ENCODE data around the gene FXYD2. TPM values are rescaled to one million over a fixed set of nuclear protein-coding genes. Genes with fewer than 3 reads are reported as not detected.

FXYD2 gene
- total and polyA plus RNA-seq, 10 of the 15 experiments (the other 5 are each of a cell fraction or from before 2014, with no cell fraction given): 1.2 to 4.5 (median 2.4) TPM

- Histone ChIP-seq H4K20me1 (ENCODE audit: control insufficient read depth, insufficient read depth) (no peaks in the 10 kb centered on the region), H3K36me3 (ENCODE audit: control insufficient read depth in 2 of 2, insufficient read depth in 2 of 2, low read length in 1 of 2) (no peaks in the 10 kb centered on the region), H3K4me2 (ENCODE audit: control insufficient read depth, insufficient read depth) (no peak overlapping the region), H3K4me3 (no peak overlapping the region), H3K79me2 (ENCODE audit: control insufficient read depth, insufficient read depth, low read length) (no peaks in the 10 kb centered on the region), H3K9me3 (replicated peaks; ENCODE audit: control insufficient read depth, insufficient read depth, low read length) (no peaks in the 10 kb centered on the region), H3K4me1 (ENCODE audit: control insufficient read depth, insufficient read depth, low read length) (no peaks in the 10 kb centered on the region), H3K27me3 (replicated peaks in 1 of 2; ENCODE audit: control insufficient read depth in 2 of 2, insufficient read depth in 2 of 2, low read length in 1 of 2) (peaks cover 11 to 15% of the 10 kb centered on the region in 2 experiments; a peak in 3 of 4 replicates), H3K27ac (ENCODE audit: control insufficient read depth, insufficient read depth) (no peak overlapping the region), H2AFZ (ENCODE audit: control insufficient read depth, low read depth, low read length) (no peak overlapping the region), H3K9ac (ENCODE audit: control insufficient read depth, insufficient read depth, low read length) (no peak overlapping the region)
- TF ChIP-seq ZSCAN29 (IDR thresholded peaks at IDR 0.05): no peak
- 0 out of 2 replicates have a peak, but pooled peaks have one; percentile 26 for TF ChIP-seq DPF2 (IDR thresholded peaks at IDR 0.05)
- no peak for TF ChIP-seq GATAD2B (conservative IDR thresholded peaks at IDR 0.05; ENCODE audit: low read depth)
- TF ChIP-seq IKZF1 (conservative IDR thresholded peaks at IDR 0.05): 0 out of 2 replicates have a peak, but pooled peaks have one; percentile 36
- intact Hi-C loops (cut with micrococcal nuclease; ENCODE audit: unreplicated experiment): no loop called here
- SMC1A ChIA-PET (ENCODE audit: uncharacterized antibody, unreplicated experiment): interaction anchor here (1.1 kb wide), 1 partner anchor 330 kb away, joined by 3 read pairs; no protein-coding TSS in a partner anchor
- in situ Hi-C loops (cut with MboI): no loop called here
- ATAC-seq: peak; percentile 32; the same call in 2 of the 3 replicates
- no TSS peak for BruUV-seq (replicated peaks)
- 21% methylated on average over 13 of the region's 14 CpGs for WGBS (ENCODE audit: insufficient coverage, insufficient replicate concordance, low lambda C conversion rate, missing lambda C conversion rate)
- RAD21 ChIA-PET (ENCODE audit: unreplicated experiment): interaction anchor here (1.2 kb wide), 1 partner anchor 360 kb away, joined by 3 read pairs; no protein-coding TSS in a partner anchor
- no peak for DNase-seq (ENCODE audit: low read depth, low spot score)
- CTCF ChIA-PET: interaction anchor here (0.6 to 1.7 kb wide), 2 partner anchors 21 to 321 kb away, joined by 3 to 5 read pairs; no protein-coding TSS in a partner anchor
- FAIRE-seq: no peak
- POLR2A ChIA-PET: no interaction called here
Measured at GRCh38 chr11:117786135-117786870, 38.2 kb downstream of the FXYD2 start.

GRCh38 chr11:117782101-117782500 is 42.4 kb downstream of the FXYD2 start:
- Histone ChIP-seq H3K4me2 (ENCODE audit: control insufficient read depth, insufficient read depth) (no peak overlapping the region), H2AFZ (ENCODE audit: control insufficient read depth, low read depth, low read length) (no peak overlapping the region), H3K27me3 (replicated peaks in 1 of 2; ENCODE audit: control insufficient read depth in 2 of 2, insufficient read depth in 2 of 2, low read length in 1 of 2) (peaks cover 11 to 13% of the 10 kb centered on the region in 2 experiments), H3K9ac (ENCODE audit: control insufficient read depth, insufficient read depth, low read length) (no peak overlapping the region), H3K36me3 (ENCODE audit: control insufficient read depth in 2 of 2, insufficient read depth in 2 of 2, low read length in 1 of 2) (no peaks in the 10 kb centered on the region), H3K4me3 (no peak overlapping the region), H4K20me1 (ENCODE audit: control insufficient read depth, insufficient read depth) (no peaks in the 10 kb centered on the region), H3K9me3 (replicated peaks; ENCODE audit: control insufficient read depth, insufficient read depth, low read length) (no peaks in the 10 kb centered on the region), H3K79me2 (ENCODE audit: control insufficient read depth, insufficient read depth, low read length) (no peaks in the 10 kb centered on the region), H3K27ac (ENCODE audit: control insufficient read depth, insufficient read depth) (no peak overlapping the region), H3K4me1 (ENCODE audit: control insufficient read depth, insufficient read depth, low read length) (no peaks in the 10 kb centered on the region)
- ChIA-PET SMC1A (ENCODE audit: uncharacterized antibody, unreplicated experiment) (no interaction called here), POLR2A (no interaction called here), RAD21 (ENCODE audit: unreplicated experiment) (interaction anchor here (1.3 kb wide), 1 partner anchor 36 kb away, joined by 3 read pairs; no protein-coding TSS in a partner anchor), CTCF (no interaction called here)
- intact Hi-C loops (cut with micrococcal nuclease; ENCODE audit: unreplicated experiment) (no loop called here), in situ Hi-C loops (cut with MboI) (no loop called here)
- no peak for FAIRE-seq
- DNase-seq (ENCODE audit: low read depth, low spot score): no peak
- BruUV-seq (replicated peaks): no TSS peak
- ATAC-seq: no peak
- WGBS (ENCODE audit: insufficient coverage, insufficient replicate concordance, low lambda C conversion rate, missing lambda C conversion rate): 29% methylated on average over 11 of the region's 11 CpGs
- no peak for TF ChIP-seq MYC (IDR thresholded peaks at IDR 0.05; ENCODE audit: insufficient read depth, insufficient read length, insufficient replicate concordance, low read length, severe bottlenecking)
- TF ChIP-seq TCF3 (IDR thresholded peaks at IDR 0.05; ENCODE audit: borderline replicate concordance, insufficient read depth, low read depth, low read length): no peak
- TF ChIP-seq SMAD1 (IDR thresholded peaks at IDR 0.05; ENCODE audit: low read depth, partially characterized antibody): no peak
- TF ChIP-seq MTA2 (IDR thresholded peaks at IDR 0.05; ENCODE audit: low read depth): no peak
- no peak for TF ChIP-seq E4F1 (IDR thresholded peaks at IDR 0.05; ENCODE audit: borderline replicate concordance, partially characterized antibody)
- TF ChIP-seq USF1 (IDR thresholded peaks at IDR 0.05; ENCODE audit: borderline replicate concordance, extremely low read length, insufficient read depth, low read depth, low read length): no peak
- TF ChIP-seq GABPA (IDR thresholded peaks at IDR 0.05; ENCODE audit: low read depth): no peak
- no peak for TF ChIP-seq JUNB (IDR thresholded peaks at IDR 0.05)
- no peak for TF ChIP-seq RB1 (IDR thresholded peaks at IDR 0.05; ENCODE audit: borderline replicate concordance)
